Lower leg skin (tissue), 3 donors: ENCODE results near the gene TMPRSS11A.

Experiments
- POLR2A ChIP-seq, 2 donors: fragments of 450-650 bp; IDR thresholded peaks; one replicate each; pipeline ENCODE4 v1.6.1; 2016 to 2017; ENCODE audit warnings: antibody characterized with exemption in 2 of 2, mild to moderate bottlenecking in 1 of 2, moderate library complexity in 1 of 2
- TF ChIP-seq, protein P1 (sequence below), 3 donors: fragments of 450-650 bp; IDR thresholded peaks; one replicate each; pipeline ENCODE4 v1.5.1; 2016; ENCODE audit warnings: antibody characterized with exemption in 3 of 3, mild to moderate bottlenecking in 3 of 3, moderate library complexity in 2 of 3

- TF ChIP-seq POLR2A (IDR thresholded peaks at IDR 0.05): no peak
- TF ChIP-seq, protein P1, sequence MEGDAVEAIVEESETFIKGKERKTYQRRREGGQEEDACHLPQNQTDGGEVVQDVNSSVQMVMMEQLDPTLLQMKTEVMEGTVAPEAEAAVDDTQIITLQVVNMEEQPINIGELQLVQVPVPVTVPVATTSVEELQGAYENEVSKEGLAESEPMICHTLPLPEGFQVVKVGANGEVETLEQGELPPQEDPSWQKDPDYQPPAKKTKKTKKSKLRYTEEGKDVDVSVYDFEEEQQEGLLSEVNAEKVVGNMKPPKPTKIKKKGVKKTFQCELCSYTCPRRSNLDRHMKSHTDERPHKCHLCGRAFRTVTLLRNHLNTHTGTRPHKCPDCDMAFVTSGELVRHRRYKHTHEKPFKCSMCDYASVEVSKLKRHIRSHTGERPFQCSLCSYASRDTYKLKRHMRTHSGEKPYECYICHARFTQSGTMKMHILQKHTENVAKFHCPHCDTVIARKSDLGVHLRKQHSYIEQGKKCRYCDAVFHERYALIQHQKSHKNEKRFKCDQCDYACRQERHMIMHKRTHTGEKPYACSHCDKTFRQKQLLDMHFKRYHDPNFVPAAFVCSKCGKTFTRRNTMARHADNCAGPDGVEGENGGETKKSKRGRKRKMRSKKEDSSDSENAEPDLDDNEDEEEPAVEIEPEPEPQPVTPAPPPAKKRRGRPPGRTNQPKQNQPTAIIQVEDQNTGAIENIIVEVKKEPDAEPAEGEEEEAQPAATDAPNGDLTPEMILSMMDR (IDR thresholded peaks at IDR 0.05): no peak
These were observed 65.6 kb downstream of the TMPRSS11A start for GRCh38 chr4:67897686-67898085.
